Medulla oblongata (tissue), 1 donor: Measurements from ENCODE around the gene BRSK1.
"Not testable (repeated sequence)": the region's sequence is repeated elsewhere in the genome, so short reads cannot be mapped to it uniquely, and the experiment has no call there.

ENCODE experiments used
- DNase-seq: peaks from one replicate; pipeline ENCODE4 v3.0.0-alpha.2; 2015; ENCODE audit errors: extremely low spot score

BRSK1 gene

DNA sequence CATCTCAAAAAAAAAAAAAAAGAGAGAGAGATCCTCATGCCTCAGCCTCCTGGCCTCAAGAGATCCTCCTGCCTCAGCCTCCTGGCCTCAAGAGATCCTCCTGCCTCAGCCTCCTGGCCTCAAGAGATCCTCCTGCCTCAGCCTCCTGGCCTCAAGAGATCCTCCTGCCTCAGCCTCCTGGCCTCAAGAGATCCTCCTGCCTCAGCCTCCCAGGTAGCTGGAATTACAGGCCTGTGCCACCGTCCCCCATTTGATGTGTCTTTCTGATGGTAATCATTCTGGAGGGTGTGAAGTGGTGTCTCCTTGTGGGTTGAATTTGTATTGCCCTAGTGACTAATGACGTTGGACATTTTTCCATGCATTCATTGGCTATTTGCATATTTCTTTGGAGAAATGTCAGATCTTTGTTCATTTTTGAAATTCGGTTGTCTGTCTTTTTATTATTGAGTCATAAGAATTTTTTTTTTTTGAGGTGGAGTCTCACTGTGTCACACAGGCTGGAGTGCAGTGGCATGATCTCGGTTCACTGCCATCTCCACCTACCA, 45.0 kb downstream of the BRSK1 start:
- not testable (repeated sequence) for DNase-seq

DNA sequence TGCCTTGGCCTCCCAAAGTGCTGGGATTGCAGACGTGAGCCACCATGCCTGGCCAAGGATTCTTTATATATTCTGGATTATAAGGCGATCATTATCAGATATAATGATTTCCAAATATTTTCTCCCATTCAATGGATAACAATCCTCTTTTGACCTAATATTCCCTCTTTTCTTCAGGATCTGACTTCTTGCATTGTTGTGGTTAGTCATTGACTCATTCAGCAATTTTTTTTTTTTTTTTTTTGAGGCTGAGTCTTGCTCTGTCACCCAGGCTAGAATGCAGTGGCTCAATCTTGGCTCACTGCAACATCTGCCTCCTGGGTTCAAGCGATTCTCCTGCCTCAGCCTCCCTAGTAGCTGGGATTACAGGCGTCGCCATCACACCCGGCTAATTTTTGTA, 46.0 kb downstream of the BRSK1 start:
- not testable (repeated sequence) for DNase-seq

DNA sequence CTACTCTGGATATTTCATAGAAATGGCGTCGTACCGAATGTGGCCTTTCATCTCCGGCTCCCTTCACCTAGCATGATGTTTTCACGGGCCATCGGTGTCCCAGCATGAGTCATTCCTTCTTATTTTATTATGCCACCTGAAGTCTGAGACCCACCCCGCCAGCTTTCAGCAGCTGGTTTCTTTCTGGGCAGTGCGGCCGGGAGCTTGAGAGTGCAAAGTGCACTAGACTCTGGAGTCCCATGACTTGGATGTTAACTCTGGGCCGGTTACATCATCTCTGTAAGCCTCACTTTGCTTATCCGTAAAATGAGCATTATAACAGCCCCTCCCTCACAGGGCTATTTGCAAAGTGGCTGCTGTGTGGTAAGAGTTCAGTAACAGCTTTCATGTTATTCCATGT, 50.1 kb downstream of the BRSK1 start:
- DNase-seq: no peak

DNA sequence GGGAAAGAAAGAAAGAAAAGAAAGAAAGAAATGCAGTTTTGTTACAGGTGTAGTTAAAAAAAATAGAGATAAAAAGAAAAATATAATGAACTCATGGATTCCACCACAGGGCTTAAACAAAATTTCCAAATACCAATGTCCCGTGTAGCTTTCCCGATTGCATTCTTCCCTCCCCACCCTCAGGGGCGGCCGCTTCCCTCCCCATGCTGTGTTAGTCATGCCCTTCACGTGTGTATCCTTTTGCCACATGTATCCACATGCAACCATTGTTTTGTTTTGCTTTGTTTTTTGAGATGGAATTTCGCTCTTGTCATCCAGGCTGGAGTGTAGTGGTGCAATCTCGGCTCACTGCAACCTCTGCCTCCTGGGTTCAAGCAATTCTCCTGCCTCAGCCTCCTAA, 52.3 kb downstream of the BRSK1 start:
- DNase-seq: no peak

DNA sequence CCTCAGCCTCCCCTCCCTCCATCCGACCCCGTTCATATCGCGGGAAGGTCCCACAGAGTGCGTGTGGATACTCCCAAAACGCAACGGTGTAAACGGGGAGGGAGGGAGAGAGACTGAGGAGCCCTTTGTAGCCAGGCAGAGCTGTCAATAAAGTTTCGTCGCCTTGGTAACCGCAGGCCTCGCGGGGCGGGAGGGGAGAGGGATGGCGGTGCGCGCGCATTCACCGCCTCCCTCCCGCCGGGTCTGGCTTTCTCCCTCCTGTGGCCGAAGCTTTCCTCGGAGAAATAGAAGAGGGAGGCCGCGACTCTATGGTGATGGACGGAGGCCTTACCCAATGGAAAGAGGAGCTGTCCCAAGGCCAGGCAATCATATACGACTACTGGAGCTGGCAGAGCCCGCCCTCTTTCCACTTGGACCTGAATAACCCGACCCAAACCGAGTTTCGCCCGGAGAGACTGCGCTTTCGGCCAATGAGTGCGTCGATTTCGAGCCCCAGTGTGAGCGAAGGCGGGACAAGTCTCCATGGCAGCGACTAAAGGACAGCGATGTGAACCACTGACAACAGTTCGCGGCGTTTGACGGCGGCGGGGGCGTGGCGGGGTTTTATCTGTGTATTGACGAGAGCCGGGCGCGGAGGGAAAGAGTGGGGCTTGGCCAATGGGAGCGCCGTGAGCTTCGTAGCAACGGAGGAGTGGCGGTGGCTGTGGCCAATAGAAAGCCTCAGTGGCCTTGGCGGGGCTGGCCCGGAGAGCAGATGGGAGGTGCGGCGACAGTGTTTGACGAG, 55.5 kb downstream of the BRSK1 start, which contains the start of gene KMT5C:
Gene KMT5C, plus strand, starts transcription at position 772 of the 784 bp plus-strand sequence. CDS start 2,061 bp downstream, outside the sequence.
- DNase-seq: peak; percentile 100

DNA sequence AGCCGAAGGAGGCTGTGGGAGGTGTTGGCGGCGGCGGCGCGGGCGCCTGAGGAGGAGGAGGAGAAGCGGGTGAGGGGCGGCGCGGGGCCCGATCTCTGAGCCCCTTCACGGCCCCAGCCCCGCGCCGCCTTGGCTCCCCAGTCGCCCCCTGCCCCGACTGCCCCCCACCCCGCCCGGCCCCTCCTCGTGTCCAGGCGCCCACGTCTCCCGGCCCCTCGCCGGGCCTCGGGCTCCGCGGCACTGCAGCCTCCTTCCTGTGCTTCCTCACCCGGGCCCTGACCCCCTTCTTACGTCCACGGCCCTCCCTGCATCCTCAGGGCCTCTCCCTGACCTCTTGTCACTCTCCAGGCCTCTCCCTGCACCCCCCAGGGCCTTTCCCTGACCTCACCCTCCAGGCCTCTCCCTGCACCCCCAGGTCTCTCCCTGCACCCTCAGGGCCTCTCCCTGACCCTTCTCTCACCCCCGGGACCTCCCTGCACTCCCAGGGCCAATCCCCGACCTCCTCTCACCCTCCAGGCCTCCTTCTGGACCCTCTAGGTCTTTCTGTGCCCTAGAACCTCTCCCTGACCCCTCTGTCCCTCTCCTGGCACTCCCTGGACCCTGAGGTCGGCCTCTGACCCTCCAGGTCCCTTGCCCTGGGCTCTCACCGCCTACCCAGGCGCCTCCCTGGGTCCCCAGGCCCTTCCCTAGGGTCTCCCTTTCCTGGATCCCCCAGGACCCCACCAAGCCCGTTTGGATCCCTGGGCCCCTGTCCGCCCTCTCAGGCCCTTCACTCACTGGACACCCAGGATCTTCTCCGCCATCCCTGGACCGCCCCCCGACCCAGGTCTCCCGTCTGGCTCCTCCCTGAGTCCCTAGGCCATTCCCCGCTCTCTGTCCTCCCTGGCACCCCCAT, 56.3 kb downstream of the BRSK1 start:
- no peak for DNase-seq

DNA sequence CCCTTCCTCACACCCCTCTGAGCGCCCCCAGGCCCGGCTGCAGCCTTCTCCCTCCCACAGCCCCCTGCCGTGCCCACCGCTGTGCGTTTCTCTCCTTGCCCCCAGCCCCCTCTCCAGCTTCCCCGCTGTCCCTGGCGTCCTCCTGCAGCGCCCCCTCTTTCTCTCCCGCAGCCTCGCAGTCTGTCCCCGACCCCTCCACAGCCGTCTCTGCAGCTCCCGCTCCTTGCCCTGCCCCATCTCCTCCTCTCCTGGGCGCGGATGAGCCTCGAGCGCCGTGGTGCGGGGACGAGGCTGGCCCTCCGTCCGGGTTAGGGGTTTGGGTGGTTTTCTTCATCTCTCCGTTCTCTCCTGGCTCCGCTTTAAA, 57.0 kb downstream of the BRSK1 start:
- no peak for DNase-seq

DNA sequence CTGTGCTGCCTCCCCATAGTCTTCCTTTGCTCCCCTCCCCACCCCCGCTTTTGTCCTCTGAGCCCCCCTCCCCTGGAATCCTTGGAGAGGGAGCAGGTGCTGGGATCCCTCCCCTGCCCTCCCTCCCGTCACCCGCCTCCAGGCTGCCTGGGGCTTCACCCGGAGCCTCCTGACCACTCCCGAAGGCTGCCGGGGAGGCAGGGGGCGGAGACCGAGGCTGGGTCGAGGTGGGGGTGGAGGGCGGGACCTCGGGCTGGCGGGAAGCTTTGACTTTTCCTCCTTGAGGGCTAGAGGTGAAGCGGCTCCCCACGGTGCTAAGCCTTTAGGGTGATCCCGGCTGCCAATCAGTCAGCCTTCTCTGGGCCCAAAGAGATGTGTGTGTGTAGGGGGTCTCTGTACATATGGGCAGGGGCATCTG, 57.4 kb downstream of the BRSK1 start:
- DNase-seq: peak; percentile 63

DNA sequence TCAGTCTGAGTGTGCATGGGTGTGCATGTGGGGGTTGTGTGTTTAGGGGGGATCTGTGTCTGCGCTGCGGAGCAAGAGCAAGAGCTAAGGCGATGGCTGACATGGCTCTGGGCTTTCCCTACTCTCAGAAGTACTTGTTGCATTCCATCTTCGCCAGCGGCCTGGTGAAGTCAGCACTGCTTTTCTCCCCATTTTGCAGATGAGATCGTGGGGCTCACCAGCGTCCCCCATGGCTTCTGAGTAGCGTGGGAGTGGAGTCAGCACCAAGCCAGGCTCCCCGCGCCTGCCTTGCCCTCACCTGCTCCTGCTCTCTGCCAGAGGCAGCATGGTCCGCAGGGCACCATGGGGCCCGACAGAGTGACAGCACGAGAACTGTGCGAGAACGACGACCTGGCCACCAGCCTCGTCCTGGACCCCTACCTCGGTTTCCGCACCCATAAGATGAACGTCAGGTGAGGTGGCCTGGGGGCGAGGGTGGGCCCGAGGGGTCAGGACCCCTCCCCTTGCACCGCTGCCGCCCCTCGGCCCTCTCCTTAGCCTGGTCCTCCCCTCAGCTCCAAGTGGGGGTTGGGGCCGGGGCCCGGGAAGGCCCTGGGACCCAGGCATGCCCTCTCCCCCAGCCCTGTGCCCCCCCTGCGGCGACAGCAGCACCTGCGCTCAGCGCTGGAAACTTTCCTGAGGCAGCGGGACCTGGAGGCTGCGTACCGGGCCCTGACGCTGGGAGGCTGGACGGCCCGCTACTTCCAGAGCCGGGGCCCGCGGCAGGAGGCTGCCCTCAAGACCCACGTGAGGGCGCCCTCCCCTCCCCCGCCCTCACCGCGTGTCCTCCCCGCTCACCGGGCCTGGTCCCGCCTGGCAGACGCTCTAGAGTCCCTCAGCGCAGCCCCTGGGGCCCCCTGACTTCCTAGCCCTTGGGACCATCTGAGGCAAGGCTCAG, 58.1 kb downstream of the BRSK1 start:
- DNase-seq: no peak

DNA sequence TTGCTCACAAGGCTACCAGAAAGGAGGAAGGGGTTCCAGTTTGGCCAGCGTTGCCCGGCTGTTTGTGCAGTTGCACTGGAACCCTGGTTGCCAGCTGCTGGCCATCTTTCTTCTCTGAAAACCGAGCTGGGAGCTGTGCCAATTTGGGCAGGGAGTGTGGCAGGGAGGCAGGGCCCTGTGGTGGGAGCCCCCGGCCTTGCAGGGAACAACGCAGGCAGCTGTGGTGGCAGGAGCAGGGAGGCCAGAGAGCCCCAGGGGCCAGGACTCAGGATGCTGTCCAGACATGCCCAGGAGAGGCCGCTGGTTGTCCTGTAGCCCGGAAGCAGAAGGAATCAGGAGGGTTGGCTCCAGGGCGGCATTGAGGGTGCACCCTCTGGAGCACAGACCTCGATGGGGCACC, 60.6 kb downstream of the BRSK1 start:
- DNase-seq: peak; percentile 54

DNA sequence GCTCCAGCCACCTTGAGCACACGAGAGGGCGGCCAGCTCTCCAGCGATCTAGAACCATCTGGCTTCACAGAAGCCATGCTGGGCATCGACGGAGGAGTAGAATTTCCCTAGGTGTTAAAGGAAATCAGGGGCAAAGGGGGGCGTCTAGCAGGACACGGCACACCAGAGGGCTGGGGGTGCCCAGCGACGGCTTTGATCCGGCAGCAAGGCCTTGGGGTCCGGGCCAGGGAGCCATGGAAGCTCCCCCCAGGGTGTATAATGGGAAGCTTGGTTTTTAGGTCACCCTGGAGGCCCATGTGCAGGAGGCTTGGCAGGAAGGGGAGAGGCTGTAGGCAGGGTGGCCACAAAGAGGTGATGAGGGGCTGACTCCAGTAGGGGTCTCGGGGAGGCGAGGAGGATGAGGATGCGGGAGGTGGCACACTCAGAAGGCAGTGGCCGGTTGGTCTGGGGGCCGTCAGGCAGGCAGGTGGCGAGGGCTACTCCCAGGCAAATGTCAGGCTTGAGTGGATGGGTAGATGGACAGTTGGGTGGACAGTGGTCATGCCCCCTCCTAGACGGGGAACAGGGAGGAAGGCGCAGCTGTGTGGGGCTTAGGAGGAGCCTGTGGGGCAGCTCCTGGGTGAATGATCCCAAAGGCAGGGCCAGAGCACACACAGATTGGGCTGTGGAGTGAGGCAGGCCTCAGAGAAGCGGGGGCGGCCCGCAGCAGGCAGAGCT, 61.5 kb downstream of the BRSK1 start:
- DNase-seq: no peak

DNA sequence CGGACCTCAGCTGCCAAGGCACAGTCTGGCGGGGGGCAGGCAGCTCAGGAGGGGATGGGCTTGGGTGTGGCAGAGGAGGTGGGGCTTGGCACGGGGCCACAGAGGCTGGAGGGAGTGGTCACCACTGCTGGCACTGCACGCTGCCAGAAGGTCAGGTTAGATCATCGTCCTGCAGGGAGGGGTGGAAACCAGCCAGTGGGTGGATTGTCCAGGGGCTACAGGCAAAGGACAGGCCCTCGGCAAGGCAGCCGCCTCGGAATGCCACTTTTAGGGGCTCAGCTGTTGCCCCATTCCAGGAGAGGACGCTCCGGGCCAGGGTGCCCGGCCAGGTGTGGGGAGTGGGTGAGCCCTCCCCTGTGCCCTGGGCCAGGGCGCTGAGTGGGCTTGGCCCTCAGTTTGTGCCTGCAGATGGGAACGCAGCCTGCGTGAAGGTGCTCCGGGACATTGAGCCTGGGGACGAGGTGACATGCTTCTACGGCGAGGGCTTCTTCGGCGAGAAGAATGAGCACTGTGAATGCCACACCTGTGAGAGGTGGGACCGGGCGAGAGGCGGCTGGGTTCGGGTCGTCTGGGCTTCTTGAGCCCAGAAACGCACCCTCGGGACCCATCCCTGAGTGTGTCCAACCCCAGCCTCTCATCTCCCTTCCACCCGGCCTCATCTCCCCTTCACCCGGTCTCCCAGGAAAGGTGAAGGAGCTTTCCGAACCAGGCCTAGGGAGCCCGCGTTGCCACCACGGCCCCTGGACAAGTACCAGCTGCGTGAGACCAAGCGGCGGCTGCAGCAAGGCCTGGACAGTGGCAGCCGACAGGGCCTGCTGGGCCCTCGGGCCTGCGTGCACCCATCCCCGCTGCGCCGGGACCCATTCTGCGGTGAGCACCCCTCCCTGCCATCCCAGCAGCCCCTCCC, 62.3 kb downstream of the BRSK1 start:
- DNase-seq: no peak

DNA sequence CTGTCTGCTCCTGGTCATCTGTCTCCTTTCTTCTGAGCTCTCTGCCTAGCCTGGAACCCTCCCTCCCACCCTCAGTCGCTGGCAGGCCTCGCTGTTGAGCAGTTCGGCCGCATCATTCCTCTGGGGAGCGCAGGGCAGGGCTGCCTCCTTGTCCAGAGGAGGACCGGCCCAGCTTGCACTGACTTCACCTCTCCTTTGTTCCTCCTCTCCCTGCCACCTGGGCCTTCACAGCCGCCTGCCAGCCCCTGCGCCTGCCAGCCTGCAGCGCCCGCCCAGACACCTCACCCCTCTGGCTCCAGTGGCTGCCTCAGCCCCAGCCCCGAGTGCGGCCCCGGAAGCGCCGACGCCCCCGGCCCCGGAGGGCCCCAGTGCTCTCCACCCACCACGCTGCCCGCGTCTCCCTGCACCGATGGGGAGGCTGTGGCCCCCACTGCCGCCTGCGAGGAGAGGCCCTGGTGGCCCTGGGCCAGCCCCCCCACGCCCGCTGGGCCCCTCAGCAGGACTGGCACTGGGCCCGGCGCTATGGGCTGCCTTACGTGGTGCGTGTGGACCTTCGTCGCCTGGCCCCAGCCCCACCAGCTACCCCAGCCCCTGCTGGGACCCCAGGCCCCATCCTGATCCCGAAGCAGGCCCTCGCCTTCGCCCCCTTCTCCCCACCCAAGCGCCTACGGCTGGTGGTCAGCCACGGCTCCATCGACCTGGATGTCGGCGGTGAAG, 63.1 kb downstream of the BRSK1 start:
- no peak for DNase-seq

DNA sequence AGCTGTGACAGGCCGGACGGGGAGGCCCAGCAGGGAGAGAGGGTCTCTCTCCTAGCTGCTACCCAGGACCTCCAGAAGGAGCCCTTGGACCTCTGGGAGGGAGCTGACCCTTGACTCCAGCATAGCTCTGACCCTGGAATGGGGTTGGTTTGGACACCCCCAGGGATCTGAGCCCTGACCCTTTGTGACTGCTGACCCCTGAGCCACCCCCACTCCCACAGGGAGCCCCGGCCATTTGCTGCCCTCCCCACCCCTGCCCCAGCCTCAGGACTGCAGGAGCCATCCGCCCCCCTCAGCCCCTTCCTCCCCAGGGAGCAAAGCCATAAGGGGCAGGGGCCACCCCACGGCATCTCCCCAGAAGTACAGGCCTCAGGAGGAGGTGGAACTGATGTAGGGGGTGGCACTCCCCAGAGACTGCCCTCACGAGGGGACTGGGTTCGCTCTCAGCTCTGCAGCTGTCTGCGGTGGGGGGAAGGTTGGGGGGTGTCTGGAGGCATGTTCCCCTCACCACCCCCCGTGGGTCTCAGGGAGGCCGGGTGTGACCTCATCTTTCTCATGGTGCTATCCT, 63.7 kb downstream of the BRSK1 start:
- no peak for DNase-seq

DNA sequence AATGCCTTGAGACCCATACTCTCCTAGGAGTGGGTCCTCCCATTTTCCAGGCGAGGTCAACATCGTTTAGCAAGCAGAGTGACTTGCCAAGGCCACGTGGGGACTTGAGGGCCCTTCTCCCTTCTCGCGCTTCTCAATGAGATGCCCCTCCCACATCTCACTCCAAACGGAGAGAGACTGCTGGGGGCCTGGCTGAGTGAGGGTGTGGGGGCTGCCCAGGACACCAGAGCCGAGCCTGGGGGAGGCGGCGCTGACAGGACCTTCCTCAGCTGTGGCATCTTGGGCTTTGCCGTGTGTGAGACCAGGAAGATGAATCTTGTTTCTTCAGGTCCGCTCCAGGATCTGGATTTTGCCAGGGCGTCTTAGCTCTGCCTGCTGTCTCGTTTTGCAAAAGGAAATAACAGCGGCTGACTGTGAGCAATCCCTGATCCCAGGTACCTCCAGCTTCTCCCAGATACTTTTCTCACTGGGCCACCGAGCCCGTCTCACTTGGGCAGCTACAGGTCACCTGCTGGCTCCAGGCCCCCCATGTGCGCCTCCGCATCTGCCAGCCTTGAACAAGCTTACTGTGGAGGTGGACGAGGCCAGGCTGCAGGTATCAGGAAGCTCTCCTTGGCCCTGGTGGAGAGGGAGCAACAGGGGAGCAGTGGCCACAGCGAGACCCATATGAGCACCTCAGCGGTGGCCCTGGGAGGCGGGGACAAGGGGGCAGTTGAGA, 64.7 kb downstream of the BRSK1 start:
- no peak for DNase-seq

DNA sequence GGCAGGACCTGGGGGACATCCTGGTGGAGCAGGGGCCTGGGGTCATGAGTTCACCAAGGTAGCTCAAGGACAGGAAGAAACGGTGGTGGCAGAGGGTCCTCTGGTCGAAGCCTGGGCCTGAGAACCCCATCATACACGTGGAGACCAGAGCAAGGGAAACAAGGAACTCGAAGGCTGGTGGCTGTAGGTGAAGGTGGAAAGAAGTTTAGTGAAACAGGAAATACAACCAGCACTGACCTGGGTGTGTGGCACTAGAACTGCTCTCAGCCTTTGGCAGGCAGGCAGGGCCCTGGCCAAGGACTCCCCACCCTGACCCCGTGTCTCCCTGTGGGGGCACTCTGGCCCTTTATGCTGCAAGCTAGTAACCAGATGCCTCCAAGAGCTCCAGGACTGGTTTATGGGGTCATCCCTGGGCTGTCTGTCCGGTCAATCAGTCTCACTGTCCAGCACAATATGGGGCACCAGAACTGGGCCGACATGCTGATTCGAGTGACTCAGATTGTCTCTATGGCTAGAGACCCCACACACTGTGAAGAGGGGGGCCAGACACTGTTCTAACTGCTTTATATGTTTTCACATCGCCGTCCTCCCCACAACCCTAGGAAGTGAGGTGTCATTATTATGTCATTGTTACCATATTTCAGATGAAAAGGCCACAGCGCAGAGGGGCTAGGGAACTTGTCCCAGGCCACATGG, 67.0 kb downstream of the BRSK1 start:
- no peak for DNase-seq

DNA sequence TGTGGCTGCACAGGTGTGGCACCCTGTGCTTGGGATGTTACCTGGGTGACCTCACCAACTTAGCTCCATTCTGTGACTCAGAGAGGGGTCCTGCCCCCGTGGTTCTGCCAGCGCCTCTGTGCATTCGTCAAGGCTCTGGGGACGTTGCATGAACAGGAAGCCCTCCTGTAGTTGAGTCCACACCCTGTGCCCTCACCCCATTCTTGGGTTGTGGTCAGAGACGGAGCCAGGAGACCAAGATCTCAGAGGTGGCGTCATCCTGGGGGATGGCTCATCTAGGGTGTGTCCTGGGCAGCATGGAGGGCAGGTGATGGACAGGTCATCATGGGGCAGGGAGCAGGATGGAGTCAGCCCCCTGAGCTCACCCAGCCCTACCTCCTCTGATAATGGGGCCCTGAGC, 68.2 kb downstream of the BRSK1 start:
- no peak for DNase-seq
